Neural cell (in vitro differentiated cells): ENCODE data around the gene RGS10.

ENCODE experiments used
- CTCF ChIP-seq: fragments of 450-650 bp; IDR thresholded peaks from 2 replicates; pipeline ENCODE4 v1.5.1; 2014; ENCODE audit warnings: antibody characterized with exemption, mild to moderate bottlenecking, moderate library complexity; ENCODE audit not compliant: poor library complexity, severe bottlenecking
- EP300 ChIP-seq: fragments of 450-650 bp; conservative IDR thresholded peaks from 2 replicates; pipeline ENCODE4 v1.6.1; 2014; ENCODE audit warnings: antibody characterized with exemption, mild to moderate bottlenecking, moderate library complexity; ENCODE audit not compliant: poor library complexity, severe bottlenecking
- EZH2 ChIP-seq: fragments of 200-600, 300-800 bp; shearing (Covaris generic), sonication (generic); IDR thresholded peaks from 2 replicates; pipeline ENCODE4 v1.6.1; 2014; ENCODE audit warnings: antibody characterized with exemption, low read length, borderline replicate concordance, mild to moderate bottlenecking; ENCODE audit not compliant: insufficient read depth, poor library complexity, severe bottlenecking
- REST ChIP-seq: IDR thresholded peaks from 2 replicates; pipeline ENCODE4 v1.6.1; 2012; ENCODE audit warnings: borderline replicate concordance
- TAF1 ChIP-seq: IDR thresholded peaks from 2 replicates; pipeline ENCODE4 v1.6.1; 2012; ENCODE audit warnings: low read depth

DNA sequence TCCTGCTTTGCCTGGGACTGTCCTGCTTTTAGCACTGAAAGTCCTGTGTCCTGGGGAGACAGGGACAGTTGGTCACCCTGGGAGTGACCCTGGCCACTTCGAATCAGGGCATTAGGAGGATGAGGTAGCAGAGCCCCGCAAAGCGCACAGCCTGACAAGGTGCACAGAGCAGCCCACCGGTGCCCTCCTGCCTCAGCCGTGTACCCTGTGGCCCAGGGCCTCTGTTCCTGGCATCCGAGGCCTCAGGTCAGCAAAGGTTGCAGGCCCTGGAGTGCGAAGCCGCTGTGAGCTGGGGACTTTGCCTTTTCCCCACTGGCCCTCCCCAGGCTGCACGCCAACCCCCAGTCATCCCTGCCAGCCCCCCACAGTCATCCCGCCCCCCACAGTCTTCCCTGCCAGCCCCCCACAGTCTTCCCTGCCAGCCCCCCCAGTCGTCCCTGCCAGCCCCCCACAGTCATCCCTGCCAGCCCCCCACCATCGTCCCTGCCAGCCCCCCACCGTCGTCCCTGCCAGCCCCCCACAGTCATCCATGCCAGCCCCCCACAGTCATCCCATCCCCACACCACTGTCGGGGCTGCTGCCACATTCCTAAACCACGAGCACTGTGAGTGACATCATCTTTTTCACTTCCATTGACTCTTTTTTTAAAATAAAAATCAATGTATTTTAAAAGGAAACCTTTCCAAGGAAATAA is 91.8 kb downstream of the RGS10 start:
- TF ChIP-seq EZH2 (no peak), CTCF (no peak), EP300 (no peak), TAF1 (no peak), REST (no peak)
